Neural cell (in vitro differentiated cells): ENCODE results near the gene HMCN2. TPM values are rescaled to one million over a fixed set of nuclear protein-coding genes. Genes with fewer than 3 reads are reported as not detected.

Experiments used
- H2AFZ ChIP-seq: fragments of 200-600, 300-800 bp; sonication (generic), shearing (Covaris generic); 2 replicates; pipeline ENCODE4 v1.6.0; 2014; ENCODE audit warnings: low read depth, mild to moderate bottlenecking, antibody characterized with exemption, low read length, moderate library complexity
- H3F3A ChIP-seq: fragments of 200-600 bp; shearing (Covaris generic); 2 replicates; pipeline ENCODE4 v1.6.1; 2016; ENCODE audit warnings: mild to moderate bottlenecking, moderate library complexity, mixed read lengths, antibody characterized with exemption, low read length; ENCODE audit not compliant: insufficient read depth, poor library complexity, severe bottlenecking
- H3K27ac ChIP-seq: fragments of 200-600, 300-800 bp; sonication (generic), shearing (Covaris generic); 2 replicates; pipeline ENCODE4 v1.5.1; 2014; ENCODE audit warnings: mild to moderate bottlenecking, low read length, moderate library complexity
- H3K27me3 ChIP-seq: fragments of 300-800, 200-600 bp; sonication (generic), shearing (Covaris generic); 2 replicates; pipeline ENCODE4 v1.6.0; 2014; ENCODE audit warnings: mild to moderate bottlenecking, low read depth, low read length, moderate library complexity; ENCODE audit not compliant: insufficient read depth
- H3K36me3 ChIP-seq: fragments of 300-800, 200-600 bp; sonication (generic), shearing (Covaris generic); 2 replicates; pipeline ENCODE4 v1.5.1; 2014; ENCODE audit warnings: mild to moderate bottlenecking, antibody characterized with exemption, low read length, moderate library complexity; ENCODE audit not compliant: insufficient read depth
- H3K4me2 ChIP-seq: fragments of 300-800, 200-600 bp; sonication (generic), shearing (Covaris generic); 2 replicates; pipeline ENCODE4 v1.6.0; 2014; ENCODE audit warnings: mild to moderate bottlenecking, low read length
- H3K4me3 ChIP-seq: fragments of 300-800, 200-600 bp; sonication (generic), shearing (Covaris generic); 2 replicates; pipeline ENCODE4 v1.5.1; 2014; ENCODE audit warnings: mild to moderate bottlenecking, low read length, moderate library complexity
- H3K79me2 ChIP-seq: fragments of 200-600 bp; shearing (Covaris generic); replicated peaks from 2 replicates; pipeline ENCODE4 v1.6.0; 2014; ENCODE audit warnings: mild to moderate bottlenecking, low read length, moderate library complexity; ENCODE audit not compliant: insufficient read depth
- H3K9ac ChIP-seq: fragments of 300-800, 200-600 bp; sonication (generic), shearing (Covaris generic); 2 replicates; pipeline ENCODE4 v1.6.1; 2016; ENCODE audit warnings: mild to moderate bottlenecking, low read length, mixed read lengths
- H3K9me2 ChIP-seq: fragments of 200-600 bp; shearing (Covaris generic); 2 replicates; pipeline ENCODE4 v1.6.1; 2016; ENCODE audit warnings: mild to moderate bottlenecking, low read length, mixed read lengths; ENCODE audit not compliant: insufficient read depth
- H3K9me3 ChIP-seq: fragments of 200-600, 300-800 bp; sonication (generic), shearing (Covaris generic); 2 replicates; pipeline ENCODE4 v1.6.1; 2016; ENCODE audit warnings: mild to moderate bottlenecking, mixed run types, low read length, moderate library complexity, mixed read lengths
- H4K20me1 ChIP-seq: fragments of 200-600 bp; shearing (Covaris generic); 2 replicates; pipeline ENCODE4 v1.6.1; 2016; ENCODE audit warnings: mild to moderate bottlenecking, mixed run types; ENCODE audit not compliant: insufficient read depth
- CTCF ChIP-seq: fragments of 450-650 bp; IDR thresholded peaks from 2 replicates; pipeline ENCODE4 v1.5.1; 2014; ENCODE audit warnings: antibody characterized with exemption, mild to moderate bottlenecking, moderate library complexity; ENCODE audit not compliant: poor library complexity, severe bottlenecking
- EP300 ChIP-seq: fragments of 450-650 bp; conservative IDR thresholded peaks from 2 replicates; pipeline ENCODE4 v1.6.1; 2014; ENCODE audit warnings: antibody characterized with exemption, mild to moderate bottlenecking, moderate library complexity; ENCODE audit not compliant: poor library complexity, severe bottlenecking
- EZH2 ChIP-seq: fragments of 200-600, 300-800 bp; shearing (Covaris generic), sonication (generic); IDR thresholded peaks from 2 replicates; pipeline ENCODE4 v1.6.1; 2014; ENCODE audit warnings: antibody characterized with exemption, low read length, borderline replicate concordance, mild to moderate bottlenecking; ENCODE audit not compliant: insufficient read depth, poor library complexity, severe bottlenecking
- MXI1 ChIP-seq: fragments of 450-650 bp; conservative IDR thresholded peaks from 2 replicates; pipeline ENCODE4 v1.6.1; 2014; ENCODE audit warnings: antibody characterized with exemption, mild to moderate bottlenecking; ENCODE audit not compliant: poor library complexity, severe bottlenecking
- POLR2AphosphoS5 ChIP-seq: IDR thresholded peaks from 2 replicates; pipeline ENCODE4 v1.6.1; 2012
- RAD21 ChIP-seq: fragments of 450-650 bp; conservative IDR thresholded peaks from 2 replicates; pipeline ENCODE4 v1.6.1; 2014; ENCODE audit warnings: antibody characterized with exemption, mild to moderate bottlenecking, moderate library complexity
- REST ChIP-seq: IDR thresholded peaks from 2 replicates; pipeline ENCODE4 v1.6.1; 2012; ENCODE audit warnings: borderline replicate concordance
- SMC3 ChIP-seq: fragments of 450-650 bp; conservative IDR thresholded peaks from 2 replicates; pipeline ENCODE4 v1.6.1; 2014; ENCODE audit warnings: antibody characterized with exemption, mild to moderate bottlenecking, moderate library complexity; ENCODE audit not compliant: poor library complexity
- TAF1 ChIP-seq: IDR thresholded peaks from 2 replicates; pipeline ENCODE4 v1.6.1; 2012; ENCODE audit warnings: low read depth
- polyA plus RNA-seq: library from polyadenylated mRNA; depleted of rRNA; stranded (reverse); fragments of >200 nt; gene quantifications from 2 replicates; pipeline ENCODE4 v1.2.3, GENCODE V29; 2014

The HMCN2 gene
- polyA plus RNA-seq, 1 donor from 2014 or later, result 1.7 TPM

- H3K27ac ChIP-seq, result no peak overlapping the region
- no peaks in the 10 kb centered on the region for H4K20me1 ChIP-seq
- H3K27me3 ChIP-seq, result no peaks in the 10 kb centered on the region
- peaks cover 5% of the 10 kb centered on the region for H3K9me3 ChIP-seq
- H3K4me3 ChIP-seq, result no peak overlapping the region
- H3K36me3 ChIP-seq, result peaks cover 8% of the 10 kb centered on the region
- no peaks in the 10 kb centered on the region for H3K9me2 ChIP-seq
- H3K9ac ChIP-seq, result no peak overlapping the region
- no peak for TF ChIP-seq EP300
- TF ChIP-seq RAD21, result no peak
- no peak for TF ChIP-seq EZH2
- no peak for TF ChIP-seq CTCF
- no peak for TF ChIP-seq TAF1
- no peak for TF ChIP-seq SMC3
- no peak for TF ChIP-seq MXI1
- no peak for TF ChIP-seq REST
- no peak for TF ChIP-seq POLR2AphosphoS5
- H3K79me2 ChIP-seq, result no peaks in the 10 kb centered on the region
- no peak overlapping the region for H2AFZ ChIP-seq
- H3F3A ChIP-seq, result no peaks in the 10 kb centered on the region
- H3K4me2 ChIP-seq, result no peak overlapping the region
Measured at GRCh38 chr9:130222833-130223232, 42.7 kb upstream of the HMCN2 start.

GRCh38 chr9:130225071-130225470 is 40.5 kb upstream of the HMCN2 start:
- no peak for TF ChIP-seq SMC3
- TF ChIP-seq RAD21, result no peak
- TF ChIP-seq REST, result no peak
- no peak for TF ChIP-seq MXI1
- TF ChIP-seq EZH2, result no peak
- no peak for TF ChIP-seq POLR2AphosphoS5
- Histone ChIP-seq H4K20me1 (no peaks in the 10 kb centered on the region), H2AFZ (no peak overlapping the region), H3K79me2 (no peaks in the 10 kb centered on the region), H3K9me2 (no peaks in the 10 kb centered on the region), H3K4me2 (no peak overlapping the region), H3K9ac (no peak overlapping the region), H3K27ac (no peak overlapping the region), H3K27me3 (no peaks in the 10 kb centered on the region), H3K36me3 (peaks cover 9% of the 10 kb centered on the region), H3F3A (no peaks in the 10 kb centered on the region), H3K4me3 (no peak overlapping the region), H3K9me3 (peaks cover 6% of the 10 kb centered on the region)
